ENCODE measurements around the gene DNM2.

DNA sequence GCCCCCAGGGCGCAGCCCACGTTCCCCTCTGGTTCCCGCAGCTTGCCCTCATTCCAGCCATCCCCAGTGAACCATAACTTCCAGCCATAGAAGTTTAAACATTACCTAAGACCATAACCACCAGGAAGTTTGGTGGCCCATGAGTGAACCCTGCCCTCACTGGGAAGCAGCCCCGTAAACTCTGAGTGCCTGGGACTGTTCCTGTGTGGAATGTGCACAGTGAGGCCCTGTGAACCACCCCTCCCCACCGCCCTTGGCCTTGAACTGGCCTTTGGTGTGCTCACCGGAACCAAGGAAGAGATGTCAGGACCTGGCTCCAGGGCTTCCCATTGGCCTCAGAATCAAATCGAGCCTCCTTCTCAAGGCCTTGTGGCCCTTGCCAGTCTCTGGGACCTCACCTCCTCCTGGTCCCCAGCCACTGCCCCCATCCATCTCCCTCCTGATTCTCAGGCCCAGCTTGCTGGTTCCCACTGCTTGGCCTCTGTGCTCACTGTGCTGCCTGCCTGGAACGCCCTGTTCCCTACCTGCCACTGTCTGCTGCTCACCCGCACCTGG lies 46.5 kb downstream of the DNM2 start:
- no peak for TF ChIP-seq CTCF (IDR thresholded peaks at IDR 0.05 in 2 of 3, conservative IDR thresholded peaks at IDR 0.05 in 1 of 3; ENCODE audit: control insufficient read depth in 2 of 3, extremely low read depth in 1 of 3, insufficient read depth in 1 of 3, low read depth in 3 of 3, low read length in 3 of 3)
- no peak for TF ChIP-seq ZNF274 (IDR thresholded peaks at IDR 0.05; ENCODE audit: insufficient read depth, insufficient read length)
- no peak for TF ChIP-seq MAX (IDR thresholded peaks at IDR 0.05; ENCODE audit: low read depth, low read length)
- TF ChIP-seq USF2 (IDR thresholded peaks at IDR 0.05; ENCODE audit: borderline replicate concordance, low read depth, low read length) = no peak
